GM12878 (cell line): ENCODE measurements around the gene CHIC2. TPM values are rescaled to one million over a fixed set of nuclear protein-coding genes. Genes with fewer than 3 reads are reported as not detected.
A peak's percentile ranks its signal among the peaks of the same experiment; 100 is the strongest.

Source experiments
- ATAC-seq: fragments of 200-7000 bp; cut with Tn5 transposase; 3 replicates; pipeline ENCODE4 v1.9.1; 2020; ENCODE audit warnings: mild to moderate bottlenecking, moderate library complexity
- BruUV-seq: library from RNA; stranded (reverse); fragments of 400-500 nt; replicated peaks from 2 replicates; lab custom pipeline; 2021; lab: Mats Ljungman, UMichigan
- CTCF ChIA-PET: fragments of 300-600 bp; sonication (Branson Sonifier 250); formaldehyde crosslinking; extraction: SDS; loops from one replicate; lab custom pipeline; 2021; ENCODE audit warnings: inconsistent platforms; lab: Yijun Ruan, JAX
- POLR2A ChIA-PET: fragments of 350-600 bp; formaldehyde crosslinking; extraction: SDS; loops from one replicate; lab custom pipeline; 2021; ENCODE audit warnings: inconsistent platforms; lab: Charles Lee
- RAD21 ChIA-PET: fragments of 300-600 bp; sonication (Branson Sonifier 250); formaldehyde crosslinking; loops from one replicate; lab custom pipeline; 2023; ENCODE audit warnings: antibody characterized with exemption; ENCODE audit not compliant: unreplicated experiment; lab: Charles Lee
- SMC1A ChIA-PET: fragments of 300-600 bp; sonication (Branson Sonifier 250); formaldehyde crosslinking; loops from one replicate; lab custom pipeline; 2023; ENCODE audit not compliant: unreplicated experiment, uncharacterized antibody; lab: Charles Lee
- DNase-seq: peaks from one replicate; pipeline ENCODE4 v3.0.0-alpha.2; 2011; ENCODE audit warnings: low read depth, low spot score
- FAIRE-seq: peaks from 3 replicates; lab custom pipeline; 2011; peaks lifted over from hg19 to GRCh38; lab: Jason Lieb, UNC
- H2AFZ ChIP-seq: 2 replicates; pipeline ENCODE4 v1.6.0; 2011; ENCODE audit warnings: low read depth, low read length, control low read depth; ENCODE audit not compliant: control insufficient read depth
- H3K27ac ChIP-seq: 2 replicates; pipeline ENCODE4 v1.5.1; 2011; ENCODE audit warnings: control low read depth; ENCODE audit not compliant: control insufficient read depth, insufficient read depth
- H3K27me3 ChIP-seq, 2 experiments: replicated peaks in 1 of 2; 2 replicates each; pipeline versions ENCODE4 v1.6.0 to v1.6.1; 2011; ENCODE audit warnings: low read length in 1 of 2; ENCODE audit not compliant: control insufficient read depth in 2 of 2, insufficient read depth in 2 of 2
- H3K36me3 ChIP-seq, 2 experiments: 2 replicates each; pipeline ENCODE4 v1.5.1; 2011; ENCODE audit warnings: low read length in 1 of 2; ENCODE audit not compliant: control insufficient read depth in 2 of 2, insufficient read depth in 2 of 2
- H3K4me1 ChIP-seq: 2 replicates; pipeline ENCODE4 v1.6.1; 2011; ENCODE audit warnings: mild to moderate bottlenecking, low read length, moderate library complexity, mixed read lengths; ENCODE audit not compliant: control insufficient read depth, insufficient read depth
- H3K4me2 ChIP-seq: 2 replicates; pipeline ENCODE4 v1.6.0; 2011; ENCODE audit warnings: control low read depth; ENCODE audit not compliant: control insufficient read depth, insufficient read depth
- H3K4me3 ChIP-seq: fragments of 200-600 bp; sonication (generic); 2 replicates; pipeline ENCODE4 v1.5.1; 2016
- H3K79me2 ChIP-seq: 2 replicates; pipeline ENCODE4 v1.6.0; 2011; ENCODE audit warnings: low read length; ENCODE audit not compliant: control insufficient read depth, insufficient read depth
- H3K9ac ChIP-seq: 2 replicates; pipeline ENCODE4 v1.8.0; 2011; ENCODE audit warnings: low read length, control low read depth, mixed read lengths; ENCODE audit not compliant: control insufficient read depth, insufficient read depth
- H3K9me3 ChIP-seq: replicated peaks from 3 replicates; pipeline ENCODE4 v1.5.1; 2011; ENCODE audit warnings: mild to moderate bottlenecking, low read length; ENCODE audit not compliant: control insufficient read depth, insufficient read depth
- H4K20me1 ChIP-seq: 2 replicates; pipeline ENCODE4 v1.6.0; 2011; ENCODE audit not compliant: control insufficient read depth, insufficient read depth
- BHLHE40 ChIP-seq, 2 experiments: fragments of 450-650 bp in 1 of 2; IDR thresholded peaks; 2 replicates each; pipeline ENCODE4 v1.6.1; 2011 to 2017; ENCODE audit warnings: low read depth in 2 of 2, borderline replicate concordance in 1 of 2, improper control_type of control experiment in 1 of 2, low read length in 1 of 2, mild to moderate bottlenecking in 1 of 2
- FOS ChIP-seq: IDR thresholded peaks from 3 replicates; pipeline ENCODE4 v1.6.1; 2011; ENCODE audit warnings: borderline replicate concordance; ENCODE audit not compliant: insufficient read length; ENCODE audit errors: extremely low read depth
- GABPA ChIP-seq: IDR thresholded peaks from 2 replicates; pipeline ENCODE4 v1.6.1; 2014; ENCODE audit warnings: antibody characterized with exemption, low read depth, mild to moderate bottlenecking, inconsistent platforms
- GATAD2B ChIP-seq: fragments of 450-650 bp; conservative IDR thresholded peaks from 2 replicates; pipeline ENCODE4 v1.6.1; 2017; ENCODE audit warnings: low read depth, mild to moderate bottlenecking, moderate library complexity
- HSF1 ChIP-seq: fragments of 150-350 bp; IDR thresholded peaks from 2 replicates; pipeline ENCODE4 v1.6.1; 2014; ENCODE audit warnings: mild to moderate bottlenecking, low read depth, low read length
- JUNB ChIP-seq: IDR thresholded peaks from 2 replicates; pipeline ENCODE4 v1.6.1; 2016; ENCODE audit warnings: antibody characterized with exemption, mild to moderate bottlenecking
- KAT2A ChIP-seq: conservative IDR thresholded peaks from 2 replicates; pipeline ENCODE4 v1.6.1; 2011; ENCODE audit warnings: low read depth, low read length; ENCODE audit not compliant: control insufficient read depth
- MTA2 ChIP-seq: fragments of 450-650 bp; IDR thresholded peaks from 2 replicates; pipeline ENCODE4 v1.6.1; 2016; ENCODE audit warnings: low read depth, mild to moderate bottlenecking, moderate library complexity
- TCF3 ChIP-seq: IDR thresholded peaks from 2 replicates; pipeline ENCODE4 v1.6.1; 2012; ENCODE audit warnings: low read depth, mild to moderate bottlenecking, low read length, borderline replicate concordance; ENCODE audit not compliant: insufficient read depth
- ZNF207 ChIP-seq: fragments of 450-650 bp; IDR thresholded peaks from 2 replicates; pipeline ENCODE4 v1.6.1; 2014; ENCODE audit warnings: antibody characterized with exemption, mild to moderate bottlenecking, borderline replicate concordance
- WGBS: methylation state at CpG from one replicate; pipeline ENCODE4 v1.1.6; 2016; ENCODE audit warnings: low lambda C conversion rate; ENCODE audit not compliant: insufficient replicate concordance, insufficient coverage; ENCODE audit errors: missing lambda C conversion rate; 5-methylcytosine and 5-hydroxymethylcytosine counted together
- in situ Hi-C: fragments of 300-500 bp; cut with MboI; formaldehyde crosslinking; loops from 9 replicates; pipeline ENCODE4 v1.14.3; 2018; ENCODE audit warnings: mixed read lengths
- intact Hi-C: fragments of 100-400 bp; cut with micrococcal nuclease; formaldehyde crosslinking; loops from one replicate; pipeline ENCODE4 v1.14.2; 2022; ENCODE audit not compliant: unreplicated experiment
- polyA plus RNA-seq, 11 experiments: library from polyadenylated mRNA; depleted of rRNA in 4 of 11; unstranded in 6 of 11; stranded (reverse) in 5 of 11; fragments of >200 nt; fragmentation: Nextera tagmentation in 4 of 11; fragmentation: Illumina TruSeq in 1 of 11; extraction: Ambion mirVana in 4 of 11; extraction: Trizol in 1 of 11; gene quantifications; 1 replicate in 1 of 11; 2 replicates in 10 of 11; pipeline versions ENCODE4 v1.2.1 to v1.2.3, GENCODE V29; 2011 to 2016; ENCODE audit warnings: inconsistent platforms in 2 of 11, missing spikeins in 2 of 11, low read depth in 1 of 11
- total RNA-seq, 4 experiments: library from RNA; depleted of rRNA in 3 of 4; stranded (reverse); fragments of >200 nt in 3 of 4; fragmentation: Illumina TruSeq in 1 of 4; extraction: Trizol in 1 of 4; gene quantifications; 2 replicates each; pipeline versions ENCODE4 v1.2.1 to v1.2.3, GENCODE V29; 2013 to 2021
- TF ChIP-seq, protein P1 (sequence below): fragments of 450-650 bp; formaldehyde crosslinking; IDR thresholded peaks from 2 replicates; pipeline ENCODE4 v1.4.0; 2022; ENCODE audit warnings: mild to moderate bottlenecking, moderate library complexity
- TF ChIP-seq, protein P2 (sequence below): fragments of 450-650 bp; formaldehyde crosslinking; IDR thresholded peaks from 2 replicates; pipeline ENCODE4 v1.4.0; 2020; ENCODE audit warnings: mild to moderate bottlenecking, moderate library complexity
- TF ChIP-seq, protein P3 (sequence below): fragments of 450-650 bp; IDR thresholded peaks from 2 replicates; pipeline ENCODE4 v1.6.1; 2016; ENCODE audit warnings: mild to moderate bottlenecking

Gene CHIC2
- total and polyA plus RNA-seq, 10 of the 15 experiments (the other 5 are each of a cell fraction or from before 2014, with no cell fraction given): 0.80 to 24.4 (median 12.2) TPM

DNA sequence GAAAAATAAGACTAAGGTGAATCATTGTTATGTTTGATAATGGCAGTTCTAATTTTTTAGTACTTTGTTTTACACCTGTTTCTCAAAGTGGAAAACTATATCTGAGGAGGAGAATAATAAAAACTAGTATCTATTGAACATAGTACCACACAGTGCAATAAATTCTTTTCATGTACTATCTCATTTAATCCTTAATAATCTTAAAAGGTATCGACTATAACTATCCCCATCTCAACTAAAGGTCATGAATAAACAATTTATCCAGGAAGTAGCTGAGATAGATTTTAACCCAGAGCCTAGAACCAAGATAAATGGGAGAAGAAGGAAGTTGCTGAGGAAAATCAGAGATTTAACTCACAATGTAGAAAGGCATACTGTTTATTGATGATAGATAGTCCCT is 2.5 kb downstream of the CHIC2 start (continued):
- TF ChIP-seq, protein P1, sequence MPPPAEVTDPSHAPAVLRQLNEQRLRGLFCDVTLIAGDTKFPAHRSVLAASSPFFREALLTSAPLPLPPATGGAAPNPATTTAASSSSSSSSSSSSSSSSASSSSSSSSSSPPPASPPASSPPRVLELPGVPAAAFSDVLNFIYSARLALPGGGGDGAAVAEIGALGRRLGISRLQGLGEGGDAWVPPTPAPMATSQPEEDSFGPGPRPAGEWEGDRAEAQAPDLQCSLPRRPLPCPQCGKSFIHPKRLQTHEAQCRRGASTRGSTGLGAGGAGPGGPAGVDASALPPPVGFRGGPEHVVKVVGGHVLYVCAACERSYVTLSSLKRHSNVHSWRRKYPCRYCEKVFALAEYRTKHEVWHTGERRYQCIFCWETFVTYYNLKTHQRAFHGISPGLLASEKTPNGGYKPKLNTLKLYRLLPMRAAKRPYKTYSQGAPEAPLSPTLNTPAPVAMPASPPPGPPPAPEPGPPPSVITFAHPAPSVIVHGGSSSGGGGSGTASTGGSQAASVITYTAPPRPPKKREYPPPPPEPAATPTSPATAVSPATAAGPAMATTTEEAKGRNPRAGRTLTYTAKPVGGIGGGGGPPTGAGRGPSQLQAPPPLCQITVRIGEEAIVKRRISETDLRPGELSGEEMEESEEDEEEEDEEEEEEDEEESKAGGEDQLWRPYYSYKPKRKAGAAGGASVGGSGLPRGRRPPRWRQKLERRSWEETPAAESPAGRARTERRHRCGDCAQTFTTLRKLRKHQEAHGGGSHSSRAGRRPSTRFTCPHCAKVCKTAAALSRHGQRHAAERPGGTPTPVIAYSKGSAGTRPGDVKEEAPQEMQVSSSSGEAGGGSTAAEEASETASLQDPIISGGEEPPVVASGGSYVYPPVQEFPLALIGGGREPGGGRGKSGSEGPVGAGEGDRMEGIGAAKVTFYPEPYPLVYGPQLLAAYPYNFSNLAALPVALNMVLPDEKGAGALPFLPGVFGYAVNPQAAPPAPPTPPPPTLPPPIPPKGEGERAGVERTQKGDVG (CRISPR knock-in tag): no peak
- TF ChIP-seq GATAD2B (no peak), GABPA (no peak), HSF1 (no peak), FOS (no peak), JUNB (no peak)

DNA sequence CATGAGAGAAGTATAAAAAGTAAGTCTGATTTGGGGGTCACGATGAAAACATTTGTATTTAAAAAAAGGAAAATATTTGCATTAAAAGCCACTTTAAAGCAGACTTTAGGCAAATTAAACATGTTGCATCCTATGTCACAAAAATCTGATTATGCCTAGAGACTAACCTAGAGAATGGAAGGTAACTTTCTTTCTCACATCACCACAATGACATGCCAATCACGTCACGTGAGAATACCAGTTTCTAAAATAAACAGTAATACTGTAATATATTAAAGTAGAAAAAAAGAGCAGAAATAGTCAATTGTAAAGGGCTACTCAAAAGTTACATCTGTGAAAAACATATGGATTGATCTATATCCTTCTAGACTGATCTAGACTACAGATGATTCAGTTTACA is 3.3 kb downstream of the CHIC2 start:
- ChIA-PET POLR2A (no interaction called here), RAD21 (interaction anchor here (0.6 kb wide), 1 partner anchor 19 kb away, joined by 3 read pairs; no protein-coding TSS in a partner anchor), CTCF (no interaction called here), SMC1A (no interaction called here)
- no peak overlapping the region for H3K9ac ChIP-seq
- no peaks in the 10 kb centered on the region for H3K9me3 ChIP-seq
- peak overlapping the region; percentile 56; the same call in 1 of the 2 replicates for H3K4me2 ChIP-seq
- DNase-seq (no peak), FAIRE-seq (no peak), ATAC-seq (no peak)
- no peak overlapping the region for H3K27ac ChIP-seq
- peak overlapping the region; percentile 42; the same call in 1 of the 2 replicates for H3K4me3 ChIP-seq
- WGBS: 39% methylated on average over 3 of the region's 3 CpGs
- in situ Hi-C loops (no loop called here), intact Hi-C loops (loop anchor here (10.0 kb wide), 2 partner anchors 356 to 1346 kb away; no protein-coding TSS in a partner anchor)
- peaks cover 65% of the 10 kb centered on the region for H3K79me2 ChIP-seq
- no peak overlapping the region for H2AFZ ChIP-seq
- no peaks in the 10 kb centered on the region for H3K27me3 ChIP-seq
- peaks cover 9% of the 10 kb centered on the region; the same call in 1 of the 2 replicates for H3K4me1 ChIP-seq
- no TSS peak for BruUV-seq
- no peaks in the 10 kb centered on the region for H3K36me3 ChIP-seq
- no peaks in the 10 kb centered on the region for H4K20me1 ChIP-seq
- TF ChIP-seq, protein P2, sequence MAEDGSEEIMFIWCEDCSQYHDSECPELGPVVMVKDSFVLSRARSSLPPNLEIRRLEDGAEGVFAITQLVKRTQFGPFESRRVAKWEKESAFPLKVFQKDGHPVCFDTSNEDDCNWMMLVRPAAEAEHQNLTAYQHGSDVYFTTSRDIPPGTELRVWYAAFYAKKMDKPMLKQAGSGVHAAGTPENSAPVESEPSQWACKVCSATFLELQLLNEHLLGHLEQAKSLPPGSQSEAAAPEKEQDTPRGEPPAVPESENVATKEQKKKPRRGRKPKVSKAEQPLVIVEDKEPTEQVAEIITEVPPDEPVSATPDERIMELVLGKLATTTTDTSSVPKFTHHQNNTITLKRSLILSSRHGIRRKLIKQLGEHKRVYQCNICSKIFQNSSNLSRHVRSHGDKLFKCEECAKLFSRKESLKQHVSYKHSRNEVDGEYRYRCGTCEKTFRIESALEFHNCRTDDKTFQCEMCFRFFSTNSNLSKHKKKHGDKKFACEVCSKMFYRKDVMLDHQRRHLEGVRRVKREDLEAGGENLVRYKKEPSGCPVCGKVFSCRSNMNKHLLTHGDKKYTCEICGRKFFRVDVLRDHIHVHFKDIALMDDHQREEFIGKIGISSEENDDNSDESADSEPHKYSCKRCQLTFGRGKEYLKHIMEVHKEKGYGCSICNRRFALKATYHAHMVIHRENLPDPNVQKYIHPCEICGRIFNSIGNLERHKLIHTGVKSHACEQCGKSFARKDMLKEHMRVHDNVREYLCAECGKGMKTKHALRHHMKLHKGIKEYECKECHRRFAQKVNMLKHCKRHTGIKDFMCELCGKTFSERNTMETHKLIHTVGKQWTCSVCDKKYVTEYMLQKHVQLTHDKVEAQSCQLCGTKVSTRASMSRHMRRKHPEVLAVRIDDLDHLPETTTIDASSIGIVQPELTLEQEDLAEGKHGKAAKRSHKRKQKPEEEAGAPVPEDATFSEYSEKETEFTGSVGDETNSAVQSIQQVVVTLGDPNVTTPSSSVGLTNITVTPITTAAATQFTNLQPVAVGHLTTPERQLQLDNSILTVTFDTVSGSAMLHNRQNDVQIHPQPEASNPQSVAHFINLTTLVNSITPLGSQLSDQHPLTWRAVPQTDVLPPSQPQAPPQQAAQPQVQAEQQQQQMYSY (CRISPR knock-in tag): no peak
- TF ChIP-seq BHLHE40 (IDR thresholded peaks at IDR 0.05; ENCODE audit: borderline replicate concordance in 1 of 2, low read depth in 2 of 2, low read length in 1 of 2) (peak; percentile 54 to 60), TCF3 (no peak), KAT2A (no peak), MTA2 (no peak), ZNF207 (no peak)
- TF ChIP-seq, protein P3, sequence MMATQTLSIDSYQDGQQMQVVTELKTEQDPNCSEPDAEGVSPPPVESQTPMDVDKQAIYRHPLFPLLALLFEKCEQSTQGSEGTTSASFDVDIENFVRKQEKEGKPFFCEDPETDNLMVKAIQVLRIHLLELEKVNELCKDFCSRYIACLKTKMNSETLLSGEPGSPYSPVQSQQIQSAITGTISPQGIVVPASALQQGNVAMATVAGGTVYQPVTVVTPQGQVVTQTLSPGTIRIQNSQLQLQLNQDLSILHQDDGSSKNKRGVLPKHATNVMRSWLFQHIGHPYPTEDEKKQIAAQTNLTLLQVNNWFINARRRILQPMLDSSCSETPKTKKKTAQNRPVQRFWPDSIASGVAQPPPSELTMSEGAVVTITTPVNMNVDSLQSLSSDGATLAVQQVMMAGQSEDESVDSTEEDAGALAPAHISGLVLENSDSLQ: peak; percentile 70
